Mesodermal cell (in vitro differentiated cells): ENCODE results near the gene SRPK3.
"Not testable (repeated sequence)": the region's sequence is repeated elsewhere in the genome, so short reads cannot be mapped to it uniquely, and the experiment has no call there.

Experiments
- H3K27ac ChIP-seq: 2 replicates; pipeline ENCODE4 v1.7.0; 2013; ENCODE audit warnings: mild to moderate bottlenecking, low read depth, low read length, moderate library complexity; ENCODE audit not compliant: severe bottlenecking
- H3K36me3 ChIP-seq: 2 replicates; pipeline ENCODE4 v1.7.1; 2013; ENCODE audit warnings: mild to moderate bottlenecking, low read length, moderate library complexity; ENCODE audit not compliant: control insufficient read depth, insufficient read depth
- H3K4me1 ChIP-seq: one replicate; pipeline ENCODE4 v1.7.1; 2013; ENCODE audit warnings: mild to moderate bottlenecking, low read length; ENCODE audit not compliant: insufficient read depth, control insufficient read depth, poor library complexity, severe bottlenecking
- H3K4me3 ChIP-seq: 2 replicates; pipeline ENCODE4 v1.7.0; 2013; ENCODE audit warnings: low read length, control low read depth, mild to moderate bottlenecking; ENCODE audit not compliant: insufficient read depth, poor library complexity, severe bottlenecking; ENCODE audit errors: extremely low read depth
- H3K9me3 ChIP-seq: 2 replicates; pipeline ENCODE4 v1.7.1; 2013; ENCODE audit warnings: mild to moderate bottlenecking, low read length, moderate library complexity; ENCODE audit not compliant: control insufficient read depth
- WGBS, 2 experiments: methylation state at CpG; one replicate each; pipeline ENCODE4 v1.1.5; 2013; ENCODE audit warnings: missing lambda C conversion rate in 2 of 2; ENCODE audit not compliant: insufficient coverage in 2 of 2; 5-methylcytosine and 5-hydroxymethylcytosine counted together

SRPK3 gene

DNA sequence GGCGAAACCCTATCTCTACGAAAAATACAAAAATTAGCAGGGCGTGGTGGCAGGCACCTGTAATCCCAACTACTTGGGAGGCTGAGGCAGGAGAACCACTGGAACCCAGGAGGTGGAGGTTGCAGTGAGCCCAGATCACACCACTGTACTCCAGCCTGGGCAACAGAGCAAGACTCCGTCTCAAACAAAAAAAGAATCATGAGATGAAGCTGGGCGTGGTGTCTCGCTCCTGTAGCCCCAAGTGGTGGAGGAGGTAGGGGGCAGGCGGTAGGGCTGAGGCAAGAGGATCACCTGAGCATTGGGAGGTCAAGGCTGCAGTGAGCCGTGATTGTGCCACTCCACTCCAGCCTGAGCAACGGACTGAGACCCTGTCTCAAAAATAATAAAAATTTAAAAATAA lies 37.2 kb downstream of the SRPK3 start:
- 90 to 95% methylated on average over 3 to 4 of the region's 9 CpGs for WGBS, 2 experiments
- H3K9me3 ChIP-seq, H3K27ac ChIP-seq, H3K4me1 ChIP-seq, H3K4me3 ChIP-seq, H3K36me3 ChIP-seq: not testable (repeated sequence)

DNA sequence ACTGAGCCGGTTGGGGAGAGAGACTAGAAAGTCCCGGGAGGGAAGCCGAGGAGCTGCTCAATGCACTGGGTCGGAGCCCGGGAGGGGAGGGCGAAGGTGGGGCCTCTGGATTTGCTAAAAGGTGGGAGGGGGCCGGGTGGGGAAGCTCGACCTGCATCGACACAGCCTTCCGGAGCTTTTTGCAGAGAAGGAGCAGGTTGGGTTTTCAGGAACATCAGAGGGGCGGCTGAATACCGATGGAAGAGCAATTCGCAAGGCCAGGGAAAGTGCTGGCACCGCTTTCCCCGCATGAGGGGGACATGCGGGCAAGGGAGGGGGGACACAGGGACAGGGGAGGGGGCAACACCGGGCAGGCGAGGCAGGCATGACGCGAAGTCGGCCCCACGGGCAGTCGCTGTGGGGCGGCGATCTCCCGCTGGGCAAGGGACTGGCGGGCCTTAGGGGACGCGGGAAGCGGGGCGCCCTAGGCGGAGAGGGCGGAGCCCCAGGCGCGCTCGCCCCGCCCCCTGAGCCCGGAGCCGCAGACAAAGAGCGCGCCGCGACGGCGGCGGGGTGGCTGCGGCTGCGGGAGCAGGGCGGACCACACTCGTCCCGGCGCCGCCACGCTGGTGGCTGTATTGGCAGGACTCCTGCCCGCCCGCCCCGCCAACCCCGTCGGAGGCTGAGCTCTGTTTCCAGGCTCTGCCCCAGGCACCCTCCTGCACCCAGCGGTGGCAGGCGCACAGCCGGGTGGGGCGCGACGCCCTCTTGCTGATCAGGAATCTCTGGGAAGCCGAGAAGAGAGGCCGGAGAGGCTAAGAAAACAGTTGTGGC lies 37.9 kb downstream of the SRPK3 start:
- peaks cover 3% of the 10 kb centered on the region for H3K4me1 ChIP-seq
- 2 to 11% methylated on average over 13 to 27 of the region's 67 CpGs for WGBS, 2 experiments
- H3K9me3 ChIP-seq: no peaks in the 10 kb centered on the region
- H3K36me3 ChIP-seq: no peaks in the 10 kb centered on the region
- H3K4me3 ChIP-seq: peak overlapping the region; percentile 36
- H3K27ac ChIP-seq: peak overlapping the region; percentile 62

DNA sequence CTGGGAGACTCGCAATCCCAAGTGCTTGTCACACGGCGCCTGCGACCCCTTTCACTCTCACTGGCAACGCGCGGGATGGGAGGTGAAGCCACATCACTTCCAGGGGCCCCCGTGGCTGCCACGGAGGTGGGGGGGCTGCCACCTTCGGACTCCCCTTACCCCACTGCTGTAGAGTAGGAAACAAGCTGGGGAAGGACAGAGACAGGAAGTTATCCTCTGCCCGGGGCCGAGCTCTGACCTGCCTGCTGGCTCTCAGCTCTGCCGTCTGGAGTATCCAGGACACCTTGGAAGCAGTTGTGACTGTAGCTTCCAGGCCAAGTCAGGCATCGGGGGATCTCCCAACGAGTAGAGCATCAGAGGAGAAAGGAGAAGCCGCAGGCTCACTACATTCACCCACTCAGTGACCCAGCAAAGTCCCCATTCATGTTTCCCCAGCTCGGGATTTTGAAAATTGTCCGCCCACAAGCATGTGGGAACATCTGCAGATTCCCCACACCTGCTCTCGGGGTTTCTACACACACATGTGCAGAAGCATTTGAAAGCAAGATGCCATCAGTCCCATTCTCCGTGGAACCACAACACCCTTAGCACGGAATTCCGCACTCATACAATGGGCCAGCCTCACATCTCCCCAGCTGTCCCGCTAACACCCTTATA lies 38.7 kb downstream of the SRPK3 start:
- peaks cover 3% of the 10 kb centered on the region for H3K4me1 ChIP-seq
- H3K4me3 ChIP-seq: peak overlapping the region; percentile 36
- peak overlapping the region; percentile 62 for H3K27ac ChIP-seq
- 41 to 59% methylated on average over 6 to 10 of the region's 23 CpGs for WGBS, 2 experiments
- H3K9me3 ChIP-seq: no peaks in the 10 kb centered on the region
- H3K36me3 ChIP-seq: no peaks in the 10 kb centered on the region

DNA sequence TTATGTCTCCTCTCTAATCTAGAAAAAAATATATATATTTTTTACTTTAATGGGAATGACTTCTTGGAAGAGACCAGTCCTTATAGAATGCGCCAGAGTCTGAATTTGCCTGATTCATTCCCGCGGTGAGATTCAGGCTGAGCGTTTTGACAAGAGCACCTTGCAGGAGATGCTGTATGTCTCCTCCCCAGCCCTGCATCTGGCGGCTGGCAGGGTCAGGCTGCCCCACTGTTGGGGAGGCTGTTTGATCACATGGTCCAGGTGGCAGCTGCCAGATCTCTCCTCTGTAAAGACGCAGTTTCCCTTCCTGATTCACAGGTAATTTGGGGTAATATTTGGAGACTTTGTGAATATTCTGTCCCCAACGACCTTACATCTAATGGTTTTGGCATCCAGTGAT lies 39.8 kb downstream of the SRPK3 start:
- H3K9me3 ChIP-seq: no peaks in the 10 kb centered on the region
- 87% methylated on average over 3 of the region's 7 CpGs; no CpG with 5 or more reads in 1 of the 2 experiments for WGBS, 2 experiments

DNA sequence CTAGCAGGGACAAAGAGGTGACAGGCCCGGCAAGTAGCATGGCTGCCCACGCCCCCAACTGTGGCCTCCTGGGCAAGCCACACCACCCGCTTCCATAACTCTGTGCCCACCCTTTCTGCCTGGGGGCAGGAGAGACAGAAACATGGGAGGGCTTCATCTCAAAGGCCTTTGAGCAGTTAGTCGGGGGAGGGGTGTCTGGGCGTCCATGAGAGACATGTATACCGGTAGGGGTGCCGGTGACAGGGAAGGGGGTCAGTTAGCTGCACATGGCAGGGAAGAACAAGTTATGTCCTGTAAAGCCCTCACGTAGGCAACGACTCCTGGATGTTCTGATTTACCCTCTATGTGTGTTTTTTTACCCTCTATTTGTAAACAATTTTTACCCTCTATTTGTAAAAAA lies 40.2 kb downstream of the SRPK3 start:
- H3K9me3 ChIP-seq: no peaks in the 10 kb centered on the region
- no peak overlapping the region for H3K4me3 ChIP-seq
- H3K4me1 ChIP-seq: peaks cover 3% of the 10 kb centered on the region
- H3K27ac ChIP-seq: no peak overlapping the region
- no CpG with 5 or more reads among the region's 9 CpGs for WGBS, 2 experiments
- H3K36me3 ChIP-seq: no peaks in the 10 kb centered on the region

More for the DNA sequence above, 39.8 kb downstream of the SRPK3 start:
- H3K4me1 ChIP-seq: peaks cover 3% of the 10 kb centered on the region
- H3K4me3 ChIP-seq: no peak overlapping the region
- no peaks in the 10 kb centered on the region for H3K36me3 ChIP-seq
- H3K27ac ChIP-seq: no peak overlapping the region

DNA sequence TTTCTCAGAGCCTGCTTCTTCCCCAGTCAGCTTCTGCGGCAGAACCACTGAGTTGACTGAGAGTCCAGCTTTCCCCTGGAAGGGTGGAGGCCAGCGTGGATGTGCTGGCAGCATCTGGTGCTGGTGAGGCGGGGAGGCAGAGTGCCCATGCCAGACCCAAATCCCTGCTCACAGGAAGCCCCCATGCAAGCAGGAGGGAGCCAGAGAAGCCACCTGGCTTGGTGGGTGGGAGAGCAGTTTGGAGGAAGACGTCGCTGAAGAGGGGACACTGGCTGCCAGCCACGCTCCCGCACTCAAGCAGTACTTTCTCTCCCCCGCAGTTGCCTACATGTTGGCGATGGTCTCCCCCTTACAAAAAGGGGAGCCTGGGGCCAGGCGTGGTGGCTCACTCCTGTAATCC lies 43.5 kb downstream of the SRPK3 start:
- Histone ChIP-seq H3K4me3 (no peak overlapping the region), H3K4me1 (peaks cover 6% of the 10 kb centered on the region), H3K9me3 (no peaks in the 10 kb centered on the region), H3K27ac (no peak overlapping the region), H3K36me3 (no peaks in the 10 kb centered on the region)
- WGBS, 2 experiments: 96 to 100% methylated on average over 4 to 7 of the region's 10 CpGs

DNA sequence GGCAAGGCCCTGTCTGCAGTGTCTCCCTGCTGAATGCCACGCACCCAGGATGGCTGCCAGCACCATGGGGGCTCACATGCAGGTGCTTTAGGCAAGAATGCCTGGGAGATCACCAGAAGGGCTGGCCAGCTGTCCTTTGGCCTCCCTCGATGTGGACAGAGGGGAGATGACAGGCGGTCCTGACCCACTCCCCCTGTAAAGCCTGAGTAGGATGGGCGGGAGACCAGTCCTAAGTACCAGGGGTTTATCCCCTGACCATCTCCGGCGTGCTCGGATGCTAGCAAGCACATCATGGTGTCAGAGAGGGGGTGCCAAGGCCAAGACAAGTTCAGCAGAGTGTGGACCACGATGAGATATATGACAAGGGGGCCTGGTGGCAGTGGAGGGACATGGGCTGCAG lies 44.2 kb downstream of the SRPK3 start:
- Histone ChIP-seq H3K4me3 (no peak overlapping the region), H3K4me1 (peaks cover 6% of the 10 kb centered on the region), H3K9me3 (no peaks in the 10 kb centered on the region), H3K27ac (no peak overlapping the region), H3K36me3 (no peaks in the 10 kb centered on the region)
- WGBS, 2 experiments: 90% methylated on average over 7 of the region's 8 CpGs; no CpG with 5 or more reads in 1 of the 2 experiments

DNA sequence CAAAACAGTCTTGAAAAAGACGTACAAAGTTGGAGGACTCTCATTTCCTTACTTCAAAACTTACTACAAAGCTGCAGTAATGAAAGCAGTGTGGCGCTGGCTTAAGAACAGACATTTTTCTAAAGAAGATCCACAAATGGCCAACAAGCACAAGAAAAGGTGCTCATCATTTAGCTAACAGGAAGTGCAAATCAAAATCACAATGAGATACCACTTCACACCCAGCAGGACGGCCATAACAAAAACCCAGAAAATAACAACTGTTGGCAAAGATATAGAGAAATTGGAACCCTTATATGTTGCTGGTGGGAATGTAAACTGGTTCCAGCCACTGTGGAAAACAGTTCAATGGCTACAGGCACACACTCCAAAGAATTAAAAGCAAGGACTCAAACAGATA lies 46.2 kb downstream of the SRPK3 start:
- Histone ChIP-seq H3K36me3 (no peaks in the 10 kb centered on the region), H3K4me3 (no peak overlapping the region), H3K9me3 (no peaks in the 10 kb centered on the region), H3K27ac (no peak overlapping the region), H3K4me1 (peaks cover 3% of the 10 kb centered on the region)
- WGBS, 2 experiments: 80% methylated on average over 1 of the region's 3 CpGs; no CpG with 5 or more reads in 1 of the 2 experiments

DNA sequence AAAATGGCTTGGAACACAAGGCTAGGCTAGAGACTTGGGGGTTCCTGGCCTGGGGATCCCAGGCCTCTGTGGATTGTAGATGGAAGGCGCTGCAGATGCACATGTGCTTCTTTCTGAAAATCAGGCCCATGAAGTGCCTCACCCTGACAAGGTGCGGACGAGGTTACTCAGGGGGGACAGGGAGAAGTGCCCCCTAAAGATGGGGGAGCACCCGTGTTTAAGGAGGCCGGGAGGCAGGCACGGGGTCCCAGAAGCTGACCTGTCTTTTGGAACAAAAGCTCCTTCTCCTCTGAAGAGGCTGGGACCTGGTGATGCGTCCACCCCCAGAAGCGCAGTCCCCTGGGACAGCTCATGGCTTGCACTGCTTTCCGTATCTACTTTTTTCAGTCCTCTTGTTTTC lies 47.1 kb downstream of the SRPK3 start:
- H3K4me3 ChIP-seq: no peak overlapping the region
- no peaks in the 10 kb centered on the region for H3K9me3 ChIP-seq
- no peak overlapping the region for H3K27ac ChIP-seq
- 74 to 92% methylated on average over 2 to 6 of the region's 9 CpGs for WGBS, 2 experiments
- peaks cover 3% of the 10 kb centered on the region for H3K4me1 ChIP-seq
- no peaks in the 10 kb centered on the region for H3K36me3 ChIP-seq

DNA sequence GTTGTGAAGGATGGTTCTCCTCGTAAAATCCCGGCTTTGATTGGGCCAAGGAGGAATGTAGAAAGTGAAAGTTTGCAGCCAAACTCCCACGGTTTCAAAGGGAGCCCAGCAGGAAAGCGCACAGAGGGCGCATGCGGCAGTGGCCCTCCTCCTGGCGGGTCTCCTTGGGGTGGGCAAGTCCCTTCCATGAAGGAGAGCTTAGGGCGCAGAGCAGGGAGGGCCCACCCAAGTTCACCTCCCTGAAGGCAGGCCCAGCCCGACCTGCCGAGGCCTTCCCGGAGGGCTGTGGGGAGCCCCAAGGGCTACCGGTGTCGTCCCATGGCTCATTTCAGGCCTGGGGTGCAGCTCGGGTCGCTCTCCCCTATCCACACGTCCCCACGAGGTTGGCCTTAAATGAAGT lies 47.5 kb downstream of the SRPK3 start:
- no peaks in the 10 kb centered on the region for H3K36me3 ChIP-seq
- no peaks in the 10 kb centered on the region for H3K9me3 ChIP-seq
- peak overlapping the region; percentile 11 for H3K4me3 ChIP-seq
- H3K4me1 ChIP-seq: peaks cover 3% of the 10 kb centered on the region
- WGBS, 2 experiments: 11 to 60% methylated on average over 1 to 3 of the region's 17 CpGs
- no peak overlapping the region for H3K27ac ChIP-seq
